ENCODE measurements around the gene FOXO1.

FOXO1 gene

GRCh38 chr13:40596484-40596883 is 70.0 kb downstream of the FOXO1 start:
- no peak for DNase-seq (ENCODE audit: extremely low read depth, insufficient read length)
- no peak overlapping the region for H3K4me3 ChIP-seq (replicated peaks; ENCODE audit: low read depth, low read length)
- TF ChIP-seq CTCF (IDR thresholded peaks at IDR 0.05; ENCODE audit: insufficient read depth, low read length, poor library complexity, severe bottlenecking), result no peak
- H3K36me3 ChIP-seq (ENCODE audit: control insufficient read depth, insufficient read depth, low read length), result no peaks in the 10 kb centered on the region
- no peaks in the 10 kb centered on the region for H3K27me3 ChIP-seq (replicated peaks; ENCODE audit: control insufficient read depth, insufficient read depth, low read length)

GRCh38 chr13:40595693-40596092 is 70.7 kb downstream of the FOXO1 start:
- Histone ChIP-seq H3K27me3 (replicated peaks; ENCODE audit: control insufficient read depth, insufficient read depth, low read length) (no peaks in the 10 kb centered on the region), H3K4me3 (replicated peaks; ENCODE audit: low read depth, low read length) (no peak overlapping the region), H3K36me3 (ENCODE audit: control insufficient read depth, insufficient read depth, low read length) (no peaks in the 10 kb centered on the region)
- no peak for TF ChIP-seq CTCF (IDR thresholded peaks at IDR 0.05; ENCODE audit: insufficient read depth, low read length, poor library complexity, severe bottlenecking)
- no peak for DNase-seq (ENCODE audit: extremely low read depth, insufficient read length)

- Histone ChIP-seq H3K27me3 (replicated peaks; ENCODE audit: control insufficient read depth, insufficient read depth, low read length) (no peaks in the 10 kb centered on the region), H3K36me3 (ENCODE audit: control insufficient read depth, insufficient read depth, low read length) (no peaks in the 10 kb centered on the region), H3K4me3 (replicated peaks; ENCODE audit: low read depth, low read length) (no peak overlapping the region)
- no peak for DNase-seq (ENCODE audit: extremely low read depth, insufficient read length)
- TF ChIP-seq CTCF (IDR thresholded peaks at IDR 0.05; ENCODE audit: insufficient read depth, low read length, poor library complexity, severe bottlenecking), result no peak
Measured at GRCh38 chr13:40592035-40592434, 74.4 kb downstream of the FOXO1 start.

- DNase-seq (ENCODE audit: extremely low read depth, insufficient read length), result no peak
- no peak overlapping the region for H3K4me3 ChIP-seq (replicated peaks; ENCODE audit: low read depth, low read length)
- H3K27me3 ChIP-seq (replicated peaks; ENCODE audit: control insufficient read depth, insufficient read depth, low read length), result no peaks in the 10 kb centered on the region
- TF ChIP-seq CTCF (IDR thresholded peaks at IDR 0.05; ENCODE audit: insufficient read depth, low read length, poor library complexity, severe bottlenecking), result no peak
- H3K36me3 ChIP-seq (ENCODE audit: control insufficient read depth, insufficient read depth, low read length), result no peaks in the 10 kb centered on the region
Measured at GRCh38 chr13:40591091-40591490, 75.3 kb downstream of the FOXO1 start.

GRCh38 chr13:40590112-40590862 is 76.2 kb downstream of the FOXO1 start:
- no peak for DNase-seq (ENCODE audit: extremely low read depth, insufficient read length)
- no peak for TF ChIP-seq CTCF (IDR thresholded peaks at IDR 0.05; ENCODE audit: insufficient read depth, low read length, poor library complexity, severe bottlenecking)
- Histone ChIP-seq H3K4me3 (replicated peaks; ENCODE audit: low read depth, low read length) (no peak overlapping the region; the same call in 1 of the 2 replicates), H3K27me3 (replicated peaks; ENCODE audit: control insufficient read depth, insufficient read depth, low read length) (no peaks in the 10 kb centered on the region), H3K36me3 (ENCODE audit: control insufficient read depth, insufficient read depth, low read length) (no peaks in the 10 kb centered on the region)
